ENCODE measurements around the gene MRAP2. TPM values are rescaled to one million over a fixed set of nuclear protein-coding genes. Genes with fewer than 3 reads are reported as not detected.

The MRAP2 gene, protein sequence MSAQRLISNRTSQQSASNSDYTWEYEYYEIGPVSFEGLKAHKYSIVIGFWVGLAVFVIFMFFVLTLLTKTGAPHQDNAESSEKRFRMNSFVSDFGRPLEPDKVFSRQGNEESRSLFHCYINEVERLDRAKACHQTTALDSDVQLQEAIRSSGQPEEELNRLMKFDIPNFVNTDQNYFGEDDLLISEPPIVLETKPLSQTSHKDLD
- total RNA-seq (2022; extraction: Qiagen RNA extraction; ENCODE audit: low read depth): 1.4 to 2.0 TPM (median 1.9 TPM) in 5 replicates

GRCh38 chr6:84033523-84034451 lies at the start of gene MRAP2:
Gene MRAP2 (plus strand): TSS chr6:84033772. CDS start chr6:84055319, 21,547 bp downstream.

Other genes starting within 250 kb of the MRAP2 start
- 0.26 to 1.5 TPM (median 0.58 TPM) in 4 of 5 replicates, not detected in the other for gene RIPPLY2, start 180.4 kb upstream of the MRAP2 start, total RNA-seq (2022; extraction: Qiagen RNA extraction; ENCODE audit: low read depth)
- gene CYB5R4, start 174.1 kb upstream of the MRAP2 start, total RNA-seq (2022; extraction: Qiagen RNA extraction; ENCODE audit: low read depth): 24.0 to 29.2 TPM (median 26.1 TPM) in 5 replicates
- 1.6 to 2.2 TPM (median 1.8 TPM) in 5 replicates for gene CEP162, start 193.9 kb downstream of the MRAP2 start, total RNA-seq (2022; extraction: Qiagen RNA extraction; ENCODE audit: low read depth)